Limb (tissue), 2 donors: ENCODE measurements around the gene HAPLN3.

Experiments used
- DNase-seq, 2 donors: peaks; one replicate each; pipeline ENCODE4 v3.0.0-alpha.2; 2016; ENCODE audit errors: extremely low spot score in 2 of 2

The HAPLN3 gene

DNA sequence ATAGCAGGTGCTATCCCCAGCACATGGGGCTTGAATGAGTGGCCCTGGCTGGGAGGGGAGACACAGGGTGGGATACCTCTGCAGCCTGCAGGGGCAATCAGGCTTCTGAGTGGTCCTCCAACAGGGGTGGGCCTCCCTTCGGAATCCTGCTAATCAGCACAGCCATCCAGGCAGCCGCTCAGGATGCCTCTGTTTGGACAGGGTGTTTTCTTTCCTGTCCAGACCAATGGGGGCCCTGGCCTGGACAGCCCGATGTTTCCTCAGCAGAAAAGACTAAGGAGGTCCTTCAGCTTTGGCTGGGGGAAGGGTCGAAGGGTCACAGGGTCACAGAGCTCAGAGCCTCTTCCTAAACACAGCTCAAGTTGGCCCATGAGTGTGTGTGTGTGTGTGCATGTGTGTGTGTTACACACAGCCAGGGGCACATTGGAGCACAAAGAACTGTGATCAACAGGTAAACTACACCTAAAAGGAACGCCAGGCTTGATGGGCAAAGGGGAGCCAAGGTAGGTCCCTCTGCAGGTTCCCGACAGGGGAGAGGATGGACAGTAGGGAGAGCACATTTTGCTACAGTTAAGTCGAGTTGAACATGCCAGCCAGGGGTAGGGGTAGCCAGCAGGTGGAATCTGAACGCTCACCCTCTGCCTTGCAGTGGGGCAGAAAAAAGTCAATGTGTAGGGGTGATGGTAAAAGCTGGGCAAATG lies 1.1 kb upstream of the HAPLN3 start:
- DNase-seq: no peak

- DNase-seq: peak; percentile 24 to 79
Observed at GRCh38 chr15:88894348-88894818, 961 bp downstream of the HAPLN3 start.

DNA sequence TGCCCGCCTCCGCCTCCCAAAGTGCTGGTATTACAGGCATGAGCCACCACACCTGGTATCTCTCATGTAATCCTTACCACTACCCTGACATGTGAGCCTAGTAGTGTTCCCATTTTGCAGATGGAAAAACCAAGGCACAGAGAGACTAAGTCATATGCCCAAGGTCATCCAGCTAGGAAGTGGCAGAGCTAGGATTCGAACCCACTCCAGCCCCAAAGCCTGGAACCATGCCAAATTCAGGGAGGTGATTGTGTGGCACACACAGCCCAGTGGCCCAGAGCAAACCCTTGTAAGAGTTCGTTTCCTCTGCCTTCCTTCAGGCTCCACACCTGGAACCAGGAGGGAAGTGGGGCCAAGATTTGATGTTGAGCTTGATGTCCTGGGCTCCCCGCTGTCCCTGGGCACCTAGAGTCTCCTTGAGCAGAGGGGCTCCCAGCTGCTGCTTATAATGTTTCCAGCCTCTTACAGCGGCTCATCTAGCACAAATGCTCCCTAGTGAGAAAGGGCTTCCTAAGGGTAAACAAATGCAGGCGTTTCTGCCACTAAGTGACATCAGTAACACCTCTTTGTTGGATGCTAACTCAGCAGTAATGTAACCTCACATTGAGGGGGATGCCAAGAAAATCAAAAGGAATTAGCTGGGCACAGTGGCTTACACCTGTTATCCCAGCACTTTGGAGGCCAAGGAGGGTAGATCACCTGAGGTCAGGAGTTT lies 3.6 kb downstream of the HAPLN3 start:
- no peak for DNase-seq

DNA sequence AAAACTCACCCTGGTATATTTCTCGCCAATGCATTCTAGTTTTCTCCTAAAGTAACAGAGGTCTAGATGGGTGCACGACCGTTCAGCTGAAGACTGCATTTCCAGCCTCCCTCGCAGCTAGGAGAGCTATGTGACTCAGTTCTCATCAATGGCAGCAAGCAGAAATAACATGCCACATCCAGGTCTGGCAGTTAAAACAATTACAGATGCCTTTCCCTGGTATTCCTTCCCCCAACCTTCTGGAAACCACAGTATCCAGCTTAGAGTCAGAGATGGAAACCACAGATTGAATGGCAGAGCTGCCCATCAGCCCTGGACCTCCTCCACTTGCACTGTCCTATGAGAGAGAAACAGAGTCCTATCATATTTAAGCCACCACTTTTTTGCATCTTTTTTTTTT lies 4.8 kb downstream of the HAPLN3 start:
- DNase-seq: no peak

GRCh38 chr15:88888719-88889118 lies 6.6 kb downstream of the HAPLN3 start:
- DNase-seq: no peak

DNA sequence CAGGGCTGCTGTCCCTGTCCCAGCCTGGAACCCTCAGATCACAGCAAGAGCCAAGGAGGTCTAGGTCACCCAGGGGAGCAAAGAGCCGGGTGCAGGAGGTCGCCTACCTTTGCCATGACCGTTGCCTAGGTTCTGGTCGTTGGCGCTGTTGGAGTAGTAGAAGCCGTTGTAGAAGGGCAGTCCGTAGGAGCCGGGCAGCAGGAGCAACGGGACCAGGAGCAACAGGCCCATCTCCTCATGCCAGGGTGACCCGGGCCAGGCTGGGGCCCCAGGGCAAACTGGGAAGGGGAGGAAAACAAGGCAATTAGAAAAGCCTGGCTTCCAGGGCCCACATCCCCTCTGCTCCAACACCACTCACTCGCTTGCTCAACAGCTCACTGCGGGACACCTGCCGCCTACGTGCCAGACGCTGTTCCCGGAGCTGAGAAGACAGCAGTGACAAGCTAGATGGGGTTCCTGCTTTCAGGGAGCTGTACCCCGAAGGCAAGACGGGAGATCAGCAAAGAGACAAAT lies 8.2 kb downstream of the HAPLN3 start:
- no peak for DNase-seq

- no peak for DNase-seq
Observed at GRCh38 chr15:88882785-88883184, 12.6 kb downstream of the HAPLN3 start.

DNA sequence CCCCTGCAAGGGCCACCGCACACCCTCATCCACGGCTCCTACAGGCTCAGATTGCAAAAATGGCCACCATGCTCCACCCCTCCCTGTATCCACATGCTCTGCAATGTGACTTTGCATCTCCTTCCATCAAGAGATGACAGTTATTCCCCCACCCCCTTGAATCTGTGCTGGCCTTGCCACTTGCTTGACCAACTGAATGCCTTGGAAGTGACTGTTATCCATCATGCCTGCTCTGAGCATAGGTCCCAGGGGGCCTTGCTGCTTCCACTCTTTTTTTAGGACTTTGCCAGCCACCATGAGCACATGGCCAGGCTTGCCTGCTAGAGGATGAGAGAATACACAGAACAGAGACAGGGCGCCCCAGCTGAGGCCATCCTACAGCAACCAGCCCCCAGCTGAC lies 13.6 kb downstream of the HAPLN3 start:
- DNase-seq: no peak

DNA sequence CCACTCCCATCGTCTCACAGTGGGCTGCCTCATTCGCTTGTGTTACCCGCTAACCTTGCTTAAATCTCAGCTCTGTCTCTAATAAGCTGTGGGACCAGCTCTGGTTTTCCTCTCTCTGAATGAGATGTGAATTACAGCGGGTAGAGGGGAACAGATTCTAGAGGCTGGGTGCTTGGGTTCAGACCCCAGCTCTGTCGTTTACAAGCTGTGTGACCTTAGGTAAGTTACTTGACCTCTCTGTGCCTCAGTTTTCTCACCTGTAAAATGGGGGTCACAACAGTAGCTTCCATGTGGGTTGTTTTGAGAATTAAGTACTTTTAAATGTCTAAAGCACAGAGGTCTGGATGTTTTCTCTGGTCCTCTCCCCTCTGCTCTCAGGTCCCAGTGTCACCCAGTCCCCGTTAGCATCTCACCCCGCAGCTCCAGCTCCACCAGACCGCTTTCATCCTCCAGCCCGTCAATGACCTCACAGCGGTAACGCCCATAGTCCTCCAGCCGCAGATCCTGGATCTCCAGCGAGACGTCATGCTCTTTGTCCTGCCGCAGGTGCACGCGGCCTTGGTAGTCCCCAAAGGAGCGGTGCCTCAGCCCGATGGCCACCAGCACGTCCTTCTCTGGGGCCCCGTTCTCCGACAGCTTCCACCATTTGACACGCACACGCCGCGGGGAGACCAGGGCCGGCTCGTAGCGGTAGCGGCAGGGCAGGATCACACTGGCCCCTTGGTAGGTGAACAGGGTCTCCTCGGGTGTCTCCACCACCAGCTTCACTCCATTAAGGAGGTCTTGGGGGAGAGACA lies 14.2 kb downstream of the HAPLN3 start:
- DNase-seq: no peak

GRCh38 chr15:88878720-88879184 lies 16.6 kb downstream of the HAPLN3 start:
- DNase-seq: no peak

GRCh38 chr15:88877906-88878305 lies 17.4 kb downstream of the HAPLN3 start:
- DNase-seq: no peak

DNA sequence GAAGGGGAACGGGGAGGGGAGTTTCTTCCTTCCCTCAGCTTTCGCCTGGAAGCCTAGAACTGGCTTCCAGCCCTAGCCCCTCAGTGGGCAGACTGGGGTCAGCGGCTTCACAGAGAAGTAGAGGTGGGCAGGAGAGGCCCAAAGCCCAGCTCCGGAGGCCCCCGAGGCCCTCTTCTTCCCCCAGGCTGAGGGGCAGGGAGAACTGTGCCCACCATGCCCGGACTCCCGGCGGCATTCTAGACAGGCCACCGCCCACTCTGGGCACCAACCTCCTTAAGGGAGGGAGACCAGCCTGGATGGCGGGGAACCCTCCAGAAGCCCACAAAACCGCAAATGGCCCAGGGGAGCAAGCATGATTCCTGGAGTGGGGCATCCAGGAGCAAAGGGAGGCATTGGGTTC lies 17.9 kb downstream of the HAPLN3 start:
- no peak for DNase-seq

GRCh38 chr15:88876573-88876972 lies 18.8 kb downstream of the HAPLN3 start:
- no peak for DNase-seq

- no peak for DNase-seq
Observed at GRCh38 chr15:88874684-88875083, 20.7 kb downstream of the HAPLN3 start.

GRCh38 chr15:88874275-88874674 lies 21.1 kb downstream of the HAPLN3 start:
- DNase-seq: no peak

DNA sequence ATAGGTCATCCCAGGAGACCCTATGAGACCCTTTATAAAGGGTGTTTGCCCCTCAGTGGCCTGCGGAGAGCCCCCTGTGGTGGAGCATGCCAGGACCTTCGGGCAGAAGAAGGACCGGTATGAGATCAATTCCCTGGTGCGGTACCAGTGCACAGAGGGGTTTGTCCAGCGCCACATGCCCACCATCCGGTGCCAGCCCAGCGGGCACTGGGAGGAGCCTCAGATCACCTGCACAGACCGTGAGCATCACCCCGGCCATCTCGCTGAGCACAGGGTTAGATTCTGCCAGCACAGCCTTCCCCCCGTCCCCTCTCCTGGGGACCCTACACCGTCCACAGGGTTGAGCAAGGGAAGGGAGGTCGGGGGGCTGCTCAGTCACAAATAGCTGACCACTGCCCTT lies 21.6 kb downstream of the HAPLN3 start:
- DNase-seq: no peak

DNA sequence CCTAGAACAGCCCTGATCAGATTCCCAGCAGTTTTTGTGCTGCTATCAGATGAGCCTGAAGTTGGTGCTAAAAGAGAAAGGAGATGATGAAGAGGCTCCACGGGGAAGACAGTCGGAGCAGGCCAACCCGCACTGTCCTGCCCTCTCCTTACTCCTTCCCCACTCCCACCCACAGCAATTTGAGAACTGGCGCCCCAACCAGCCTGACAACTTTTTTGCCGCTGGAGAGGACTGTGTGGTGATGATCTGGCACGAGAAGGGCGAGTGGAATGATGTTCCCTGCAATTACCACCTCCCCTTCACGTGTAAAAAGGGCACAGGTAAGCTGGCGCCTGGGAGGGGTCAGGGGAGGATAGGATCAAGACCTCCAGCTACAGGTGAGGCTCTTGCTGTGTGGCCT lies 22.6 kb downstream of the HAPLN3 start:
- DNase-seq: no peak

DNA sequence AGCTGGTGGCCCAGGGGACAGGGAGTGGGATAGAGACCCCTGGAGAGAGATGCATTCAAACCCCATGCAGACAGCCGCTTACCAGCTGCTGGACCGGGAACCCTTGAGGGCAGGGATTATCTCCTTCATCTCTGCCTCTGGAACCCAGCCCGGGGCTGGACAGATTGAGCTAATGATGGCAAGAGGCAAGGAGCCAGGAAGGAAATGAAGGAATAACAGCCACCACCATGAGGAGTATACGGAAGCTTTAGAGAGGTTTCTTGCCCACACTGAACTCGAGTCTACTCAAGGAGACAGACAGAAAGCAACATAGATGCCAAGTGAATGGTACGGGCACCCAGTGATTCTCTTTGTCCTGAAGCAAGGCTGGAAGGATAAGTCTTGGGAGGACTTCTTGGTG lies 23.2 kb downstream of the HAPLN3 start:
- DNase-seq: no peak

- DNase-seq: no peak
Observed at GRCh38 chr15:88871313-88871712, 24.0 kb downstream of the HAPLN3 start.

GRCh38 chr15:88866295-88866881 lies 29.0 kb downstream of the HAPLN3 start:
- no peak for DNase-seq

GRCh38 chr15:88865498-88866099 lies 29.7 kb downstream of the HAPLN3 start:
- DNase-seq: no peak
